Measurements from ENCODE around the gene ELK4.

GRCh38 chr1:205565799-205566198 is 66.0 kb downstream of the ELK4 start:
- no peak for TF ChIP-seq POLR2A (IDR thresholded peaks at IDR 0.05)
- no peak for TF ChIP-seq CTCF (IDR thresholded peaks at IDR 0.05)

Measured in heart left ventricle (tissue), 13 donors.